Fibroblast of mammary gland (primary cell): ENCODE results near the gene DEXI.

Source experiments
- DNase-seq: peaks from one replicate; pipeline ENCODE4 v3.0.0-alpha.2; 2010; ENCODE audit warnings: low read depth
- H3K4me3 ChIP-seq: 2 replicates; pipeline ENCODE4 v1.5.1; 2011; ENCODE audit warnings: low read depth, mild to moderate bottlenecking, low read length, moderate library complexity; ENCODE audit not compliant: control insufficient read depth
- TF ChIP-seq, protein P1 (sequence below): conservative IDR thresholded peaks from 2 replicates; pipeline ENCODE4 v1.5.1; 2011; ENCODE audit warnings: low read depth, low read length, inconsistent platforms; ENCODE audit not compliant: control insufficient read depth, insufficient read depth

Gene DEXI

GRCh38 chr16:10984509-10984908, 42.2 kb upstream of the DEXI start:
- DNase-seq = peak; percentile 80
- TF ChIP-seq, protein P1, sequence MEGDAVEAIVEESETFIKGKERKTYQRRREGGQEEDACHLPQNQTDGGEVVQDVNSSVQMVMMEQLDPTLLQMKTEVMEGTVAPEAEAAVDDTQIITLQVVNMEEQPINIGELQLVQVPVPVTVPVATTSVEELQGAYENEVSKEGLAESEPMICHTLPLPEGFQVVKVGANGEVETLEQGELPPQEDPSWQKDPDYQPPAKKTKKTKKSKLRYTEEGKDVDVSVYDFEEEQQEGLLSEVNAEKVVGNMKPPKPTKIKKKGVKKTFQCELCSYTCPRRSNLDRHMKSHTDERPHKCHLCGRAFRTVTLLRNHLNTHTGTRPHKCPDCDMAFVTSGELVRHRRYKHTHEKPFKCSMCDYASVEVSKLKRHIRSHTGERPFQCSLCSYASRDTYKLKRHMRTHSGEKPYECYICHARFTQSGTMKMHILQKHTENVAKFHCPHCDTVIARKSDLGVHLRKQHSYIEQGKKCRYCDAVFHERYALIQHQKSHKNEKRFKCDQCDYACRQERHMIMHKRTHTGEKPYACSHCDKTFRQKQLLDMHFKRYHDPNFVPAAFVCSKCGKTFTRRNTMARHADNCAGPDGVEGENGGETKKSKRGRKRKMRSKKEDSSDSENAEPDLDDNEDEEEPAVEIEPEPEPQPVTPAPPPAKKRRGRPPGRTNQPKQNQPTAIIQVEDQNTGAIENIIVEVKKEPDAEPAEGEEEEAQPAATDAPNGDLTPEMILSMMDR = no peak
- H3K4me3 ChIP-seq = no peak overlapping the region

DNA sequence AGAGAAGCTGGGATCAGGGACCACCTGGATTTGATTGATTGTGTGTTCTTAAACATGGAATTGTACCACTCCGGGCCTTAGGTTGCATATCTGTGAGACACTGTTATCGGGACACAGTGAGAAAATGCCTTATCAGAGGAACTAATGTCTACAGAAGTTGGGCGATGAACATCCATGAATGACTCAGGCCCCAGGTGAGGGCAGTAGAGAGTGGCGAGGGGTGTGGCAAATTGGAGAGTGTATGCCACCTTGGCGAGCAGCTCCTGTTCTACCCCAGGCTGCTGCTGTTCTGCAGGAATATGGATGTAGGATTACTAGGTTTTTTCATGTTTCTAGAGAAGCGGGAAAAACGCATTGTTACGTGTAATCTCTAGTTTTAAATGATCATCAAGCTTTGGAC, 40.9 kb upstream of the DEXI start:
- TF ChIP-seq, protein P1 = no peak
- H3K4me3 ChIP-seq = no peak overlapping the region
- DNase-seq = no peak

- H3K4me3 ChIP-seq = no peak overlapping the region
- DNase-seq = peak; percentile 24
- TF ChIP-seq, protein P1 = no peak
Measured at GRCh38 chr16:10982465-10983150, 40.3 kb upstream of the DEXI start.

- no peak overlapping the region for H3K4me3 ChIP-seq
- no peak for DNase-seq
- TF ChIP-seq, protein P1 = peak; percentile 38
Measured at GRCh38 chr16:10981697-10982216, 39.5 kb upstream of the DEXI start.

DNA sequence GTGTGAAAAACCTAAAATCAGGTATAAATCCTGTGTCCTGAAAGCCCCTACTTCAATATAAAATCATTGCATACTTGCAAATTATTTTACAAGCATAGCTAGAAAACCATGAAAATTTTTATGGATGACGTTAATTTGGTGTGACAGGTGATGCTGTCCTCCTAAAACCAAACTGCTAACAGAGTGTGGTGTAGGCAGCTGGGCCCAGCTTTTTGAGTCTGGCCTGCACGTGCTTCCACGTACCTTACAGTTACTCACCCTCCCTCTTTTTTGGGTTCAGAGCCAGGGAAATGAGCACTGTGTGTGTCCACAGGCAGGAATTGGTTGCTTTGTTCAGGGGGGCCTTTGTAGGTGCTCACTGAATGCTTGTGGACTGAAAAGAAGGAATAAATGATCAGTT, 38.5 kb upstream of the DEXI start:
- no peak for DNase-seq
- TF ChIP-seq, protein P1 = no peak
- H3K4me3 ChIP-seq = no peak overlapping the region

DNA sequence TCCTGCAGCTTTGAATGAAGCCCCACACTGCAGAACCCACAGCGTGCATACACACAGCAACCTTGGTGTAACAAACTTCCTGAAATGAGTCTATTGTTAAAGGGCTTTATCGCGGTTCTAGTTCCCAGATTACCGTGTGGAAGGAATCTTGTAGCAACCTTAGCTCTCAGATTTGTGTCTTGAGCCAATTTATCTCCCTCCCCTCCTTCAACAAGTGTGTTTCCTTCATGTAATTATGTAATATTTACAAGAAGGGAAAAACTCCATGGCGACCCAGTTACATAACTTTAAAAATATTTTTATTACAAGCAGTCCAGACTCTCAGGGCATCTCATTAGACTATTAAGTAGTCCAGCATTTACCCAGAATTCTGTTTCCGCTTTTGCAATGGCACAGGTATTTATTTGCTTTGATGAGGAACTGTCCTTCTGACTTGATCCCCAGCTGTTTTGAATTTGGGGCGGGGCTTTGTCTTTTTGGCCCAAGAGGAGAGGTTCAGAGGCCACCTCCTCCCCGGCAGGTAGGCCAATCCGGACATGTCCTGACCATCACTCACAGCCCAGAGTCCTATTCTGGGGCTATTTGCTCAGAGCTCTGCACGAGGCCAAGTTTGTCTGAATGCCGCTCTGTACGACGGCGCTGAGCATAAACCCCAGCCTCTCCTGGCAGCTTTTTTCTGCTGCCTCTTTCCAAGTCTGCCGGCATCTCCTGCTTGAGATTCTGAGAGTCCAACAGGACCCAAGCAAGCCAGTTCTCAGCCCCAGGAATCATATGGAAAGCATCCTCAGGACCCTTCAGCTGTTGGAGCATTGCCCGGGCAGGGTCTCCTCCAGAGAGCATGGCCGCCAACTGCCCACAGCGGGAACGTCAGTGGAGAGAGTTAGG, 37.7 kb upstream of the DEXI start:
- DNase-seq = no peak
- H3K4me3 ChIP-seq = no peak overlapping the region
- TF ChIP-seq, protein P1 = no peak
